ENCODE results near the gene NOP9. TPM values are rescaled to one million over a fixed set of nuclear protein-coding genes. Genes with fewer than 3 reads are reported as not detected.

NOP9 gene
- total RNA-seq = 40.1 and 42.6 TPM in 2 replicates

DNA sequence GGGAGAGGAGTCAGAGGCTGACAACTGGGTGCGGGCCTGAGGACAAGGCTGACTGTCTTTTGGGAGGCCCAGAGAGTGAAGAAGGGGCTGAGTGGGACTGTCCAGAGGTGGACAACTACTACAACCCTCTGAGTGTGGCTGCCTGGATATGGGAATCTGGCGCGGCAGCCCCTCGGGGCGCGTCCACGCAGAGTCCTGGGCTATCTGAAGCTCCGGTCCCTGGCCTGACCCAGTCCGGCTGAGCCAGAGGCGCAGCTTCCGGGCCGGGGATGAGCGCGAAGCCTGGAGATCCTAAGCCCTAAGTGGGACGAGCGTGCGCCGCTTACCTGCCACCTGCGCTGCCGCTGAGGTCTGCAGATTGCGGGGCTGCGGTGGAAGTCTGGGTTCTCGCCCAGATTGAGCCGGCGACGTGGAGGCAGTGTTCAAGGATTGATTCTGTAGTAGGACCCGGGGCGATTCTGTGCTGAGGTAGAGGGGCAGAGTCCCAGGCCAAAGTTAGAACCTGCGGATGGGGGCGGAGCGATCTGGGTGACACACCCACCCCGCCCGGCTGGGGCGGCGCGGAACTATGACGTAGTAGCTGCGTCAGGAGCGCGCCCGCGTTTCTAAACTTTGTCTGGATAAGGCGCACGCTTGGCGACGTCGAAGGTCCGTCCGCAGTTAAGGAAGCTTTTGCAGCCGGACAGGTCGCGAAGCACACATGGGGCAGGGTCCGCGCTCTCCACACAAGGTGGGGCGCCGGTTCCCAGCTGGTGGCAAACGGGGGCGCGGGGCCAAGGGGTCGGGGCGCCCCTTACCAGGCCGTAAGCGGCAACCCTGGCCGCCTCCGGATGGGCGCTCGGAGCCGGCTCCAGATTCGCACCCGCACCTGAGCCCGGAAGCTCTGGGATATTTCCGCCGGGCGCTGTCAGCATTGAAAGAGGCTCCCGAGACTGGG is at the start of gene NOP9, which contains the start of gene DHRS1:
Gene NOP9 (plus strand): TSS at position 596 of the 937 bp plus-strand sequence. CDS start 105 bp downstream, at position 701.
Gene DHRS1 (minus strand): TSS at position 526 of the 937 bp plus-strand sequence. CDS start 674 bp downstream, outside the sequence.
- intact Hi-C loops (cut with micrococcal nuclease) = loop anchor here (1.0 to 5.0 kb wide), 11 partner anchors 9 to 207 kb away; partner anchors contain the start of genes CHMP4A, GMPR2, IPO4 and NEDD8

DNA sequence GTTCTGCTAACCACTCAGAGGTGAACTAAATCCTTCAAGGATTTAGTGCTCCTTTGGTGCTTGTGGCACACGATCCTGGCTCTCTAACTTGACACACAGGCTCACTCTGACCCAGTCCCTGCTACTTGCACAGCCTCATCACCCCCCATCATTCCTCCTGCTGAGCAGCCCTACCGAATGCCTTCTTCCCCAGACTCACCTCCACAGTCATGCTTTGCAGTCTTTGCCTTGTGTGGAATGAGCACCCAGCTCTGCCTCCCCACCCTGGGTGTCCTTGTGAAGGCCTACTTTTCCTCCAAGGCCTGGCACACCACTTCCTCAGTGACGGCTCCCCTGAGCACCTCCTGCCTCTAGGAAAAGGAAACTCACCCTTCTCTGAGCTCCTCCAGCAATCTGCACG is 49.3 kb upstream of the NOP9 start:
- intact Hi-C loops (cut with micrococcal nuclease) = no loop called here

DNA sequence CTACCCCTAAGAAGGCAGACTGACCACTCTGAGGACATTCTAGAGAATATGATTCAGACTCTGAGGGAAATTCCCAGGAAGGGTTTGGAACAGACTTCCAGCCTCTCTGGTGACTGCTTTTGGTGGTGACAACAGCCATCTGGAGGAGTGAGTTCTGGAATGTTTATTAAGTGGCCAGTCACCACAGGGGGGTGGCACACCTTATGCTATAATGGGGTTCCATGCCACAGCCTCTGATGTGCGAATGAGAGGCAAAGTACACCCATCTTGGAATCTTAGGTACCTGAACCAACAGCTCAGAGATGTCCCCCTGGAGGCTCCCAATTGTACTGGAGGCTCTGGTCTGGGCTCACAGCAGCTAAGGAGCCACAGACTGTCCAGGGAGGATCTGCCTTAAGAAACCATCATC is 47.8 kb upstream of the NOP9 start:
- intact Hi-C loops (cut with micrococcal nuclease) = no loop called here

GRCh38 chr14:24252289-24253124 is 47.1 kb upstream of the NOP9 start:
- intact Hi-C loops (cut with micrococcal nuclease) = no loop called here

DNA sequence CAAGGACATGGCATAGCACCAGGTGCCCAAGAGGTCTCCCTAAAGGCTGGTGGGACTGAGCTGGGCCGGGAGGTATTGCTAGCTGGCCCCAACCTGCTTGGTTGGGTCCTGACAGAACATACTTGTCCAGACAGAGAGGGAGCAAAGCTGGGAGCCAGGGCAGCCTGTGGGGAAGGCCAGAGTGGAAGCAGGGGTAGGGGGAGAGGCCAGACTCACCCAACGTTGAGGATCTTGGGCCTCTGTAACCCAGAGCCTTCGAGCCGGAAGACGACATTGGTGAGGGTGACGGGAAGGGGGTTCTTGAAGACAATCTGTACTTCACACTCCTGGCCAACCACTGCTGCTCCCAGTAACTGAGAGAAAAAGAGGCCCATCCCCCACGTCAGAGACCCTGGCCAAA is 45.7 kb upstream of the NOP9 start:
- intact Hi-C loops (cut with micrococcal nuclease) = no loop called here

DNA sequence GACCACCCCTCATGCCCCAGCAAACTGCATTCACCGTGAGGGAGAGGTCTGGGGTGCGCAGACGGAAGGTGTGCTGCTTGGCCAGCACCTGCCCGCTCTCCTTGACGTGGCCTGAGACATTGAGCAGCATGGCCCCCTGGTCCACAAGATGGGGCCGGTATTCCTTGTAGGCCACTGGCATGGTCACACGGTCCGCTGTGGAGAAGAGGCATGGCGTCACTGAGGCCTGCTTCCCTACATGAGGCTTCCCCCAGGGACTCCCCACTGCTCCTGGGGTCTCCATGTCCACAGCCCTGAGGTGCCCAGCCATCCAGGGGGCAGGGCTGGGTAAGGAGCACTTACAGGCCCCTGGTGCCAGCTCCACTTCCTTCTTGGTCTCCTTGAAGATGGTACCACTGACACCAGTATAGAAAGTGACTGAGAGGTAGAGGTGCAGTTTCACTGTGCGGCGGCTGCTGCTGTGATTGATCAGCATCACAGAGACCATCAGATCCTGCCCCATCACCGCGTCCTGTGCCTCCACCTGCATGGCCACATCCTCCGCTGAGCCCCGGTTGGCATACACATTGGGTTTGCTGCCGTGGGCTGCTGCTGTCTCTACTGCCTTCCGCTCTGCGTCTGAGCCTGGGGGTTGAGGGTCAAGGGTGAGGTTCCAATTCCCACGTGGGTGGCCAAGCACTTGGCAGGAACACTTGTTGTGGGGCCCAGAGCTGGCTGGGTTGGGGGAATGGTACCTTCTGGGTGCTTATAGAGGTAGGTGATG is 44.8 kb upstream of the NOP9 start:
- intact Hi-C loops (cut with micrococcal nuclease) = no loop called here

DNA sequence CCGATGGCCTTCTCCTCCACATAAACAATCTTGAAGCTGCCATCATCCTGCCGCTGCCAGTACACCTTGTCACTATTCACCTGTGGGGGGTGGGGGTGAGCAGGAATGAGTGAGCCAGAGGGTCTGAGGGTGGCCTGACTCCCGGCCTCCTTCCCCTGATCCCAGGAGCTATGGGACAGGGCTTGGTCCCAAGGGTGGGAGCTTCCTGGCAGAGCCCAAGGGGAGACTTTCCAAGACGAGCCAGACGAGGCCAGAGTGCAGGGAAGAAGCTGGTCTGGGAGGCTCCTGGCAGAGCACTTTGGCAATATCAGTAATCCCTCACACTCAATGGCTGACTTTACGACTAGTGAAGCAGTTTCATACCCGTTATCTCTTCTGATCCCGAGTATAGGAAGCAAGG is 44.2 kb upstream of the NOP9 start:
- intact Hi-C loops (cut with micrococcal nuclease) = no loop called here

DNA sequence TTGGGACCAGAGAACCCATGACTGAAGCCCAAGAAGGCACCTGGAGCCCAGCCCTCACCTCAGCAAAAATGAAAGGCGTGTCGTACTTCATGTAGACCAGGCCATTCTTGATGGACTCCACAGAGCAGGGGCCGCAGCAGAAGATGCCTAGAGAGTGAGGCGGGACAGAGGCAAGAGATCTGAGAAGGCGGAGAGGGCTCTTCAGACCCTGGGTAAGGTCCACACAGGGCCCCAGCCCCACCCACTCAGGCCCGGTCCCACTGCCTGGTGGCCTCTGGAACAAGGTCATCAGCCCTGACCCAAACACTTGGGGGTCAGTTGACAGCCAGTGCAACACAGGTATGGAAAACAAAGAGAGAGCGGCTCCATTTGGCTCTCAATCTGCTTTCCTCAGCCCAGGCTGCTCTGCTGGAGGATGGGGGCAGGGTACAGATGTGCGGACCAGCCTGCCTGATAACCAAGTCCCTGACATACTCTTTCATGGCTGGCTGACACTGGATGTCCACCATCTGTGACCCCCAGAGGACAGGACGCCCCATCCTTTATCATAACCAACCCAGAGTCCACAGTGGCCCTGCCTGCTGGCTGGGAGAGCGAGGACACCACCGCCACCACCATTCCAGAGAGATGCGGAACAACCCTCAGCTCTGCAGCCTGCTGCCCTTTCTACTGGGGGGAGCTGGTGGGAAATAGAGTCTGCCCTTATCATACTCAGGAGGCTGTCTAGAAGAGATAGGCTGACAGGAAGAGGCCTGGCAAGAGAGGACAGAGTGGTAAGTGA is 43.5 kb upstream of the NOP9 start:
- intact Hi-C loops (cut with micrococcal nuclease) = no loop called here

DNA sequence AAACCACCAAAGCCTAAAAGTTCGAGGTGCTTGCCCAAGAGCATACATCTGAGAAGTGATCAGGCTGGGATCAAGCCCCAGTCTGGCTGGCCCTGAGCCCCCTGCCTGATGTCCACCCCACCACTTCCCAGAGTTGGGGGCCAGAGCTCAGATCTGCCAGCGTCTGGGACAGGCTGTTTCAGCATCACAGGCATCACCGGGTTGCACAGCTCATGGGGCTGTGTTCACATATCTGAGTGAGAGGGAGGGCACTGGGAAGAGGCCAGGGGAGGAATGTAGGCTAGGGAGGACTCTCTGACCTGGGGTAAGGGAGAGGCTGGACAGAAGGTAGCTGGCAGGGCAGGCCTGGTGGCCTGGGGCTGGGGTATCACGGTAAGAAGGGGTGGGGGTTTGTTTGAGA is 42.7 kb upstream of the NOP9 start:
- intact Hi-C loops (cut with micrococcal nuclease) = no loop called here

GRCh38 chr14:24258119-24258518 is 41.5 kb upstream of the NOP9 start:
- intact Hi-C loops (cut with micrococcal nuclease) = no loop called here

DNA sequence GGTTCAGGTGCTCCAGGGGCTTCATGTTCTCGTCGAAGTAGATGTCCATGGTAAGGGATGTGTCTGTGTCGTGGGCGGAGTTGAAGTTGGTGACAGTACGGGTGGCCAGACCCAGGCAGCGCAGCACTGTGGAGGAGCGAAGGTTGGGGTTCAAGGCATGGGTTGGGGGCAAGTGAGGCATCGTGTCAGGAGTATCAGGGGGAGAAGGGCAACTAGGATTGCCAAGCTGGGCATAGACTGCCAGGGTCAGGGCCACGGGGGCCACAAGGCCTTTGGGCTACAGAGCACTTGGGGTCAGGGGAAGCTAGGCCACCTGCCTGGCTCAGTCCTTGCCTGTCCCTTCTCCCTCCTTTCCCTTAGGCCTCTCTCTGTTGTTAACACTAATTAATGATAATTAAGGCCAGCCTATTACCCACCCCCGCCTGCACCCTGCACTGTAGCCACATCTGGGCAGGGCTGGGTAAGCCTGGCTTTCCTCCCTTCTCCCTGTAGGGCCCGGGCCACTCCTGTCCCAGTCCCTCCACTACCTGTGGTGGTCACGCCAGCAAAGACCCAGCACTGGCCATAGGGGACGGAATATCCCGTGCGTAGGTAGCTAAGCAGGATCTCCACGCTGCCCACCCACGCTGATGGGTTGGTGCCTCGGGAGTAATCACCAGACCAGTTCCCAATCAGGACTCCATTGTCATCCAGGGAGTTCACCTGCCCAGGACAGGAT is 40.9 kb upstream of the NOP9 start:
- intact Hi-C loops (cut with micrococcal nuclease) = no loop called here

- intact Hi-C loops (cut with micrococcal nuclease) = no loop called here
Observed at GRCh38 chr14:24259282-24260025, 40.2 kb upstream of the NOP9 start.

DNA sequence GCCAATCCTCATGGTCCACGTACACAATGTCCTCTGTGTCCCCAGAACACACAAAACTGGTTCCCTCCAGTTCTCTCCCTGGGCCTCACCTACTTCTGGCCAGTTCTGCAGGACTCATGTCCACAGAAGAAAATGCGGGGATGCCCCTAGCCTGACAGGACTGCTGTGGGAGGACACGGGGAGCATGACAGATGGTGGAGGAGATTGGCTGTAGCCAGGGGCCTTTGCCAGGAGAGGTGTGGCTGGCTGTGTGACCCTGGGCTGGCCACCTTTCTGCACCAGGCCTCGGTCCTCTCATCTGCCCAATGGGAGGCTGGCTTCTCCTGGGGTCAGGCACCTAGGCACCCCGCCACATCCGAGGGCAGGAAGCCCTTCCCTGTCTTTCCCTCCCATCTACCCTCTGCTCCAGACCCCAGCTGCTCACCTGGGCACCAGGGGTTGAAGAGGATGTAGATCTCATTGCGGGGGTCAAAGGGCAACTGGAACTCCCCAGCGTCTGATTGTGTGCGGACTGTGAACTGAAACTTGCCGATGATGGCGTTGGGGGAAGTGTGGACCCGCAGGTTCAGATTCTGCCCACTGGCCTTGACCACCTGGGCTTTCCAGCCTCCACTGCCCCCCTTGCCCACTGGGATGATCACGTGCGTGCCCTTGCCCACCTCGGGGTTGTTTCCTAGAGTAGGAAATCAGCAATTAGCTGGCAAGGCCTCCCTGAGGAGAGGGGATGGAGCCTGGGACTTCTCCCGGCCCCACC is 39.4 kb upstream of the NOP9 start:
- intact Hi-C loops (cut with micrococcal nuclease) = no loop called here

DNA sequence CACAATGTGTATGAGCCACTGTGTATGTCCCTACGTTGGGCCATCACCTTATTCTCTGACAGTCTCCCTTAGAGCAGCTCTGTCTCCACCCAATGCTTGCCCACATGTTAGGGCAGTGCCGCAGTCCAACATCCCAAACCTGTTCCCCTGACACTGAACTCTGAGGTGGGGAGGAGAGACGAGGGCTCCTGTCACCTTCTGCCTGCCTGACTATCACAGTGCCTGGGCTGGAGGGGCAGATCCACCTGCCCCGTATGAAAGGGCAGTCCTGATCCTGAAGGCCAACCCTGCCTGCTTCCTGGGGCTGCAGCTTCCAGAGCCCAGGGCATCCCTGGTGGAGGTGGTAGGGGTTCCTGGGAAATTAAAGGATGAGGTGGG is 38.9 kb upstream of the NOP9 start:
- intact Hi-C loops (cut with micrococcal nuclease) = no loop called here

- intact Hi-C loops (cut with micrococcal nuclease) = no loop called here
Observed at GRCh38 chr14:24261256-24261968, 38.2 kb upstream of the NOP9 start.

DNA sequence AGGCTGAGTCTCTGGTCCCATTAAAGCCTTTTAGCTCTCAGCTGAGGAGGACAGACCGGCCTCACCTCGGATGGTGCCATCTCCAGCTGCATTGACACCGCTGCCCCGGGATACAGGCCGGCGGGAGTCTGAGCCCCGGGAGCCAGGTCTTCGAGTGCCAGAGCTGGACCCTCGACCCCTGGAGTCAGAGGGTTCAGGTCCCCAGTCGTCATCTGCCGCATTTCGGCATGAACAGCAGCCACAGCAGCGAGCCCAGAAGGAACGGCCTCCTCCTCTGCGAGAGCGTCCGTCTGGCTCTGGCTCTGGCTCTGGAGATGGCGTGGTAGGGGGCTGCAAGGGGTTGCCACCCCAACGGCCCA is 37.7 kb upstream of the NOP9 start:
- intact Hi-C loops (cut with micrococcal nuclease) = no loop called here

DNA sequence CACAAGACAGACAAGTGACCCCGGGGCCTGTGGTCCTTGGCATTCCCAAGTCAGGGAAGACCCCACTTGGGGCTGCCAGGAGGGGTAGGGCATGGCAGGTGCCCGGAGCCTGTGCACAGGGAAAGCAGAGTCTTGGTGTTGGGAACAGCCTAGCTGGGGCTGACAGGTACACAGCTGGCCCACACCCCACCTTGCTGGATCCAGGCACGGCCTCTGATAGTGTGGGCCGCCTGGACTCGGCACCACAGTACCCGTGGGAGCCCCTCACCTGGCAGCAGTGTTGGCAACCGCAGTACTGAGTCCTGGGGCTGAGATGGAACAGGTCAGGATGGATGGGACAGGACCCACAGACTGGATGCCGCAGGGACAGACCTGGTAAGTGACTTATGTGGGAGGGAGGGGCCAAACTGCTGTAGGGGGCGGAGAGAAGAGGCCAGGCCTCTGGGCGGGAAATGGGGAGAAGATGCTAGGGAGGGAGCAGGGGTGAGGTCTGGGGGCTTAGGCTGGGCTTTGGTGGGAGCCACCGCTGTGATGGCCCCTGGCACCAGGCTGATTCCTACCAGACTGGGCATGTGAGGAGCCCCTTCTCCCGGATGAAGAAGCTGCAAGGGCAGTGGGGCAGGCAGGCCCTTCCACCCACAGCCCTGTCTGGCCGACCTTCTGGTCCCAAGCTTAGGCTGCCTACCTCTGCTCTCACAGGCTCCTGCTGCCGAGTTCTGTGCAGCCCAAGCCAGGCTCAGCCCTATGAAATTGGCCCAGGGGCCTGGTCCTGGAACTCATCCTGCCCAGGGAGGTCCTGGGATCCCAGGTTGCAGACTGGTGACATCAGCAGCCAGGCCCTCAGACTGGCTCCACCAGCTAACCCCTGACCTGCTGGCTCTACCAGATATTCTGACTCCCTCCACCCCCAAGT is 36.6 kb upstream of the NOP9 start, which contains the start of gene TGM1:
Gene TGM1 (minus strand): TSS at position 357 of the 913 bp plus-strand sequence. CDS start 825 bp downstream, outside the sequence.
- intact Hi-C loops (cut with micrococcal nuclease) = no loop called here
